ENCODE data around the gene FMNL2. TPM values are rescaled to one million over a fixed set of nuclear protein-coding genes. Genes with fewer than 3 reads are reported as not detected.

The FMNL2 gene
- total RNA-seq, 4 donors from 2014 or later = 23.5 to 28.0 (median 23.8) TPM

GRCh38 chr2:152572031-152572430, 237.1 kb downstream of the FMNL2 start:
- TF ChIP-seq POLR2AphosphoS5 (IDR thresholded peaks at IDR 0.05) (no peak), EP300 (IDR thresholded peaks at IDR 0.05) (no peak), CTCF (IDR thresholded peaks at IDR 0.05) (no peak), POLR2A (IDR thresholded peaks at IDR 0.05; ENCODE audit: low read depth) (no peak)
- intact Hi-C loops (cut with DNase I) = no loop called here
- no peaks in the 10 kb centered on the region for H3K9me3 ChIP-seq

GRCh38 chr2:152573168-152573567, 238.2 kb downstream of the FMNL2 start:
- peak; percentile 78 for DNase-seq (ENCODE audit: extremely low spot score)
- intact Hi-C loops (cut with DNase I) = no loop called here
- H3K27me3 ChIP-seq = no peaks in the 10 kb centered on the region
- H3K9me3 ChIP-seq = no peaks in the 10 kb centered on the region
- no peak overlapping the region for H3K4me3 ChIP-seq
- H3K27ac ChIP-seq (replicated peaks in 1 of 4) = no peak overlapping the region
- no peak for TF ChIP-seq CTCF (IDR thresholded peaks at IDR 0.05)
- peak in 1 of 2 donors; percentile 30 for TF ChIP-seq POLR2AphosphoS5 (IDR thresholded peaks at IDR 0.05)
- H3K4me1 ChIP-seq = peaks cover 0 to 17% (median 11%) of the 10 kb centered on the region in 4 donors
- 57% methylated on average over 4 of the region's 4 CpGs for WGBS
- H3K36me3 ChIP-seq = peaks cover 0 to 4% (median 0%) of the 10 kb centered on the region in 4 donors

More at GRCh38 chr2:152572031-152572430, 237.1 kb downstream of the FMNL2 start:
- WGBS = 93% methylated on average over 1 of the region's 1 CpG
- no peaks in the 10 kb centered on the region for H3K27me3 ChIP-seq
- H3K4me1 ChIP-seq = peaks cover 0 to 14% (median 10%) of the 10 kb centered on the region in 4 donors
- no peak overlapping the region for H3K27ac ChIP-seq (replicated peaks in 1 of 4)
- peak; percentile 55 for DNase-seq (ENCODE audit: extremely low spot score)
- no peak overlapping the region for H3K4me3 ChIP-seq
- peaks cover 0 to 4% (median 0%) of the 10 kb centered on the region in 4 donors for H3K36me3 ChIP-seq

- Histone ChIP-seq H3K27ac (replicated peaks in 1 of 4) (no peak overlapping the region), H3K27me3 (no peaks in the 10 kb centered on the region), H3K36me3 (peaks cover 0 to 14% (median 2%) of the 10 kb centered on the region in 4 donors), H3K9me3 (no peaks in the 10 kb centered on the region), H3K4me3 (no peak overlapping the region), H3K4me1 (peaks cover 0 to 7% (median 0%) of the 10 kb centered on the region in 4 donors)
- 43% methylated on average over 1 of the region's 1 CpG for WGBS
- peak; percentile 19 for DNase-seq (ENCODE audit: extremely low spot score)
- intact Hi-C loops (cut with DNase I) = no loop called here
- TF ChIP-seq POLR2A (IDR thresholded peaks at IDR 0.05; ENCODE audit: low read depth) (no peak), EP300 (IDR thresholded peaks at IDR 0.05) (no peak), POLR2AphosphoS5 (IDR thresholded peaks at IDR 0.05) (no peak)
These were observed 242.6 kb downstream of the FMNL2 start for GRCh38 chr2:152577579-152577978.

GRCh38 chr2:152578573-152578972, 243.6 kb downstream of the FMNL2 start:
- intact Hi-C loops (cut with DNase I) = no loop called here
- Histone ChIP-seq H3K4me3 (no peak overlapping the region), H3K27ac (replicated peaks in 1 of 4) (no peak overlapping the region), H3K36me3 (peaks cover 0 to 14% (median 2%) of the 10 kb centered on the region in 4 donors), H3K9me3 (no peaks in the 10 kb centered on the region), H3K27me3 (no peaks in the 10 kb centered on the region), H3K4me1 (peaks cover 0 to 7% (median under 1%) of the 10 kb centered on the region in 4 donors)
- WGBS = 93% methylated on average over 4 of the region's 4 CpGs
- TF ChIP-seq POLR2A (IDR thresholded peaks at IDR 0.05; ENCODE audit: low read depth) (no peak), EP300 (IDR thresholded peaks at IDR 0.05) (no peak), CTCF (IDR thresholded peaks at IDR 0.05) (no peak), POLR2AphosphoS5 (IDR thresholded peaks at IDR 0.05) (no peak)
- no peak for DNase-seq (ENCODE audit: extremely low spot score)

GRCh38 chr2:152580714-152581113, 245.7 kb downstream of the FMNL2 start:
- intact Hi-C loops (cut with DNase I) = no loop called here
- WGBS = 71% methylated on average over 3 of the region's 3 CpGs
- Histone ChIP-seq H3K9me3 (no peaks in the 10 kb centered on the region), H3K27ac (replicated peaks in 1 of 4) (no peak overlapping the region), H3K27me3 (no peaks in the 10 kb centered on the region), H3K4me3 (no peak overlapping the region), H3K36me3 (peaks cover 0 to 14% (median 2%) of the 10 kb centered on the region in 4 donors), H3K4me1 (peaks cover 0 to 11% (median 8%) of the 10 kb centered on the region in 4 donors)
- TF ChIP-seq CTCF (IDR thresholded peaks at IDR 0.05) (no peak), EP300 (IDR thresholded peaks at IDR 0.05) (no peak), POLR2A (IDR thresholded peaks at IDR 0.05; ENCODE audit: low read depth) (no peak), POLR2AphosphoS5 (IDR thresholded peaks at IDR 0.05) (no peak)
- peak; percentile 14 for DNase-seq (ENCODE audit: extremely low spot score)

All from esophagus muscularis mucosa (tissue), 4 donors.